SK-N-SH (cell line): ENCODE measurements around the gene POU4F1.

Experiments
- CTCF ChIP-seq: fragments of 200-600 bp; sonication (generic); IDR thresholded peaks from 2 replicates; pipeline ENCODE4 v1.6.1; 2017; ENCODE audit warnings: antibody characterized with exemption, mild to moderate bottlenecking, moderate library complexity
- EZH2phosphoT487 ChIP-seq: fragments of 200-600 bp; sonication (generic); IDR thresholded peaks from 2 replicates; pipeline ENCODE4 v1.6.1; 2017; ENCODE audit warnings: low read depth, mixed run types, mild to moderate bottlenecking, antibody characterized with exemption, moderate library complexity, borderline replicate concordance
- POLR2AphosphoS5 ChIP-seq: IDR thresholded peaks from 2 replicates; pipeline ENCODE4 v1.6.1; 2012; ENCODE audit warnings: low read depth, low read length
- REST ChIP-seq: IDR thresholded peaks from 2 replicates; pipeline ENCODE4 v1.6.1; 2012; ENCODE audit warnings: mild to moderate bottlenecking, low read depth, low read length, moderate library complexity
- SMC3 ChIP-seq: IDR thresholded peaks from 2 replicates; pipeline ENCODE4 v1.6.1; 2012; ENCODE audit warnings: low read depth, low read length, improper control_type of control experiment

DNA sequence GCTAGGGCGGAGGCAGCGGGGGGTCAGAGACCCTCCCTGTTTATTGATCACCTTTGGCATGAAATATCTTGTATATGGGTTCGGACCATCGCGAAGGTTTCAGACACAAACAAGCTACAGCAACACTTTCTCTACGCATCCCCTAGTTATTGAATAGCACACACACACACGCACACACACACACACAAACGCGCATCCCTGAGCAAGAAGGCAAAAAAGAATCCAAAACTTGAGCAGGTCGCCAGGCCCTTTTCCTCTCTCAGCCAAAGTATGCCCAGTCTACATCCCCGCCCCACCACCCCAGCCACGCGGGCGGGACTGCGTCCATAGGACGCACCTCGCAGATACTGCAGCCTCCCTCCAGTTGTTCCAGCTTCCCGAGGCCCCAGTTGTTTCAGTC is 16.0 kb downstream of the POU4F1 start:
- TF ChIP-seq CTCF (no peak), EZH2phosphoT487 (no peak), REST (no peak), SMC3 (no peak), POLR2AphosphoS5 (no peak)
